PC-9 (cell line): ENCODE data around the gene TMCC1.

Experiments
- EZH2 ChIP-seq: fragments of 200-600 bp; sonication (generic); IDR thresholded peaks from 2 replicates; pipeline ENCODE4 v1.8.0; 2017; ENCODE audit warnings: antibody characterized with exemption, low read depth
- TF ChIP-seq, protein P1 (sequence below): fragments of 200-600 bp; sonication (generic); conservative IDR thresholded peaks from 2 replicates; pipeline ENCODE4 v1.6.1; 2017; ENCODE audit warnings: mixed run types, antibody characterized with exemption, mild to moderate bottlenecking, moderate library complexity

DNA sequence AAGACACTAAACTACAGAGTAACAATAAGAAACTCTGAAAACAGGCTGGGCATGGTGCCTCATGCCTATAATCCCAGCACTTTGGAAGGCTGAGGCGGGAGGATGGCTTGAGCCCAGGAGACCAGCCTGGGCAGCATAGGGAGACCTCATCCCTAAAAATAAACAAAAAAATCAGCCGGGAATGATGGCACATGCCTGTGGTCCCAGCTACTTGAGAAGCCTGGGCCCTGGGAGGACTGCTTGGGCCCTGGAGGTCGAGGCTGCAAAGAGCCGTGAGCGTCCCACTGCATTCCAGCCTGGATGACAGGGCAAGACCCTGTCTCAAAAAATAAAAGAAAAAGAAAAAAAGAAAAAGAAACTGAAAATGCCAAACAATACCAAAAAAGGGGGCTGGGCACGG, 55.4 kb downstream of the TMCC1 start:
- TF ChIP-seq, protein P1, sequence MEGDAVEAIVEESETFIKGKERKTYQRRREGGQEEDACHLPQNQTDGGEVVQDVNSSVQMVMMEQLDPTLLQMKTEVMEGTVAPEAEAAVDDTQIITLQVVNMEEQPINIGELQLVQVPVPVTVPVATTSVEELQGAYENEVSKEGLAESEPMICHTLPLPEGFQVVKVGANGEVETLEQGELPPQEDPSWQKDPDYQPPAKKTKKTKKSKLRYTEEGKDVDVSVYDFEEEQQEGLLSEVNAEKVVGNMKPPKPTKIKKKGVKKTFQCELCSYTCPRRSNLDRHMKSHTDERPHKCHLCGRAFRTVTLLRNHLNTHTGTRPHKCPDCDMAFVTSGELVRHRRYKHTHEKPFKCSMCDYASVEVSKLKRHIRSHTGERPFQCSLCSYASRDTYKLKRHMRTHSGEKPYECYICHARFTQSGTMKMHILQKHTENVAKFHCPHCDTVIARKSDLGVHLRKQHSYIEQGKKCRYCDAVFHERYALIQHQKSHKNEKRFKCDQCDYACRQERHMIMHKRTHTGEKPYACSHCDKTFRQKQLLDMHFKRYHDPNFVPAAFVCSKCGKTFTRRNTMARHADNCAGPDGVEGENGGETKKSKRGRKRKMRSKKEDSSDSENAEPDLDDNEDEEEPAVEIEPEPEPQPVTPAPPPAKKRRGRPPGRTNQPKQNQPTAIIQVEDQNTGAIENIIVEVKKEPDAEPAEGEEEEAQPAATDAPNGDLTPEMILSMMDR: no peak
- no peak for TF ChIP-seq EZH2
